ENCODE data around the gene BZW1.

BZW1 gene

GRCh38 chr2:200781616-200782015 lies 30.1 kb upstream of the BZW1 start:
- H3K27ac ChIP-seq (replicated peaks), result no peak overlapping the region
- no peak for TF ChIP-seq SPI1 (IDR thresholded peaks at IDR 0.05; ENCODE audit: borderline replicate concordance, low read depth)
- TF ChIP-seq CTCF (IDR thresholded peaks at IDR 0.05; ENCODE audit: insufficient read depth, low read length), result no peak
- TF ChIP-seq GABPA (IDR thresholded peaks at IDR 0.05; ENCODE audit: low read depth), result no peak
- TF ChIP-seq POLR2AphosphoS5 (IDR thresholded peaks at IDR 0.05; ENCODE audit: low read depth), result no peak
- DNase-seq (ENCODE audit: low read depth in 1 of 2, low spot score in 1 of 2), result no peak

GRCh38 chr2:200782251-200782650 lies 29.5 kb upstream of the BZW1 start:
- DNase-seq (ENCODE audit: low read depth in 1 of 2, low spot score in 1 of 2), result no peak
- no peak overlapping the region for H3K27ac ChIP-seq (replicated peaks)
- H3K27me3 ChIP-seq (ENCODE audit: insufficient read depth, poor library complexity, severe bottlenecking), result no peaks in the 10 kb centered on the region
- H3K4me3 ChIP-seq (replicated peaks; ENCODE audit: insufficient read depth, low read length), result no peak overlapping the region
- no peak for TF ChIP-seq CTCF (IDR thresholded peaks at IDR 0.05; ENCODE audit: insufficient read depth, low read length)
- no peak for TF ChIP-seq SPI1 (IDR thresholded peaks at IDR 0.05; ENCODE audit: borderline replicate concordance, low read depth)
- no peak for TF ChIP-seq POLR2AphosphoS5 (IDR thresholded peaks at IDR 0.05; ENCODE audit: low read depth)
- no peak for TF ChIP-seq GABPA (IDR thresholded peaks at IDR 0.05; ENCODE audit: low read depth)
- TF ChIP-seq, protein P1, sequence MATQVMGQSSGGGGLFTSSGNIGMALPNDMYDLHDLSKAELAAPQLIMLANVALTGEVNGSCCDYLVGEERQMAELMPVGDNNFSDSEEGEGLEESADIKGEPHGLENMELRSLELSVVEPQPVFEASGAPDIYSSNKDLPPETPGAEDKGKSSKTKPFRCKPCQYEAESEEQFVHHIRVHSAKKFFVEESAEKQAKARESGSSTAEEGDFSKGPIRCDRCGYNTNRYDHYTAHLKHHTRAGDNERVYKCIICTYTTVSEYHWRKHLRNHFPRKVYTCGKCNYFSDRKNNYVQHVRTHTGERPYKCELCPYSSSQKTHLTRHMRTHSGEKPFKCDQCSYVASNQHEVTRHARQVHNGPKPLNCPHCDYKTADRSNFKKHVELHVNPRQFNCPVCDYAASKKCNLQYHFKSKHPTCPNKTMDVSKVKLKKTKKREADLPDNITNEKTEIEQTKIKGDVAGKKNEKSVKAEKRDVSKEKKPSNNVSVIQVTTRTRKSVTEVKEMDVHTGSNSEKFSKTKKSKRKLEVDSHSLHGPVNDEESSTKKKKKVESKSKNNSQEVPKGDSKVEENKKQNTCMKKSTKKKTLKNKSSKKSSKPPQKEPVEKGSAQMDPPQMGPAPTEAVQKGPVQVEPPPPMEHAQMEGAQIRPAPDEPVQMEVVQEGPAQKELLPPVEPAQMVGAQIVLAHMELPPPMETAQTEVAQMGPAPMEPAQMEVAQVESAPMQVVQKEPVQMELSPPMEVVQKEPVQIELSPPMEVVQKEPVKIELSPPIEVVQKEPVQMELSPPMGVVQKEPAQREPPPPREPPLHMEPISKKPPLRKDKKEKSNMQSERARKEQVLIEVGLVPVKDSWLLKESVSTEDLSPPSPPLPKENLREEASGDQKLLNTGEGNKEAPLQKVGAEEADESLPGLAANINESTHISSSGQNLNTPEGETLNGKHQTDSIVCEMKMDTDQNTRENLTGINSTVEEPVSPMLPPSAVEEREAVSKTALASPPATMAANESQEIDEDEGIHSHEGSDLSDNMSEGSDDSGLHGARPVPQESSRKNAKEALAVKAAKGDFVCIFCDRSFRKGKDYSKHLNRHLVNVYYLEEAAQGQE (IDR thresholded peaks at IDR 0.05; ENCODE audit: insufficient replicate concordance, low read depth), result no peak

More at GRCh38 chr2:200781616-200782015, 30.1 kb upstream of the BZW1 start:
- H3K4me3 ChIP-seq (replicated peaks; ENCODE audit: insufficient read depth, low read length), result no peak overlapping the region
- no peaks in the 10 kb centered on the region for H3K27me3 ChIP-seq (ENCODE audit: insufficient read depth, poor library complexity, severe bottlenecking)

DNA sequence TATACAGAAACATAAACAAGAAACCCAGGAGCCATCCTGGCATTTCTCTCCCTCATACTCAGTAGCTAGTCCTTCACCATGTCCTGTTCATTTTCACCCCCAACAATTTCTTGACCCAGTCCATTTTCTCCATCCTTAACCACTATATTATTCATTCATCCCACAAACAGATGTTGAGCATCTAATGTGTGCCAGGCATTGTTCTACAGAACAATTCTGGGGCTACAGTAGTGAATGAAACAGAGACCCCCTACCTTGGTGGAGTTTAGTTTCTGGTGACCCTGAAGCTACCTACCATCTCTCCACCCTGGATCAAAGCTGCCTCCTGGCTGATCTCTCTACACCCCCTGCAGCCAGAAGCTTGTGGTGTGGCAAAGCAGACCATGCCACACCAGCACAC lies 27.5 kb upstream of the BZW1 start:
- Histone ChIP-seq H3K27me3 (ENCODE audit: insufficient read depth, poor library complexity, severe bottlenecking) (no peaks in the 10 kb centered on the region), H3K27ac (replicated peaks) (no peak overlapping the region), H3K4me3 (replicated peaks; ENCODE audit: insufficient read depth, low read length) (no peak overlapping the region)
- no peak for DNase-seq (ENCODE audit: low read depth in 1 of 2, low spot score in 1 of 2)
- TF ChIP-seq CTCF (IDR thresholded peaks at IDR 0.05; ENCODE audit: insufficient read depth, low read length) (no peak), GABPA (IDR thresholded peaks at IDR 0.05; ENCODE audit: low read depth) (no peak), POLR2AphosphoS5 (IDR thresholded peaks at IDR 0.05; ENCODE audit: low read depth) (no peak), SPI1 (IDR thresholded peaks at IDR 0.05; ENCODE audit: borderline replicate concordance, low read depth) (no peak)
- TF ChIP-seq, protein P1 (IDR thresholded peaks at IDR 0.05; ENCODE audit: insufficient replicate concordance, low read depth), result no peak

GRCh38 chr2:200786423-200786822 lies 25.3 kb upstream of the BZW1 start:
- no peak for DNase-seq (ENCODE audit: low read depth in 1 of 2, low spot score in 1 of 2)
- Histone ChIP-seq H3K27me3 (ENCODE audit: insufficient read depth, poor library complexity, severe bottlenecking) (no peaks in the 10 kb centered on the region), H3K27ac (replicated peaks) (no peak overlapping the region), H3K4me3 (replicated peaks; ENCODE audit: insufficient read depth, low read length) (no peak overlapping the region)
- TF ChIP-seq, protein P1 (IDR thresholded peaks at IDR 0.05; ENCODE audit: insufficient replicate concordance, low read depth), result no peak
- no peak for TF ChIP-seq POLR2AphosphoS5 (IDR thresholded peaks at IDR 0.05; ENCODE audit: low read depth)
- TF ChIP-seq CTCF (IDR thresholded peaks at IDR 0.05; ENCODE audit: insufficient read depth, low read length), result no peak
- no peak for TF ChIP-seq SPI1 (IDR thresholded peaks at IDR 0.05; ENCODE audit: borderline replicate concordance, low read depth)
- no peak for TF ChIP-seq GABPA (IDR thresholded peaks at IDR 0.05; ENCODE audit: low read depth)

Data from HL-60 (cell line).